Epithelial cell of proximal tubule (primary cell): ENCODE data around the gene APOBR. TPM values are rescaled to one million over a fixed set of nuclear protein-coding genes. Genes with fewer than 3 reads are reported as not detected.
"Not testable (repeated sequence)": the region's sequence is repeated elsewhere in the genome, so short reads cannot be mapped to it uniquely, and the experiment has no call there.

Experiments
- DNase-seq: peaks from one replicate; pipeline ENCODE4 v3.0.0-alpha.2; 2011; ENCODE audit warnings: low read depth
- H3K4me3 ChIP-seq: 2 replicates; pipeline ENCODE4 v1.5.1; 2011; ENCODE audit warnings: low read depth, mild to moderate bottlenecking, low read length
- CTCF ChIP-seq: conservative IDR thresholded peaks from 2 replicates; pipeline ENCODE4 v1.5.1; 2012; ENCODE audit warnings: low read depth, mild to moderate bottlenecking, low read length
- total RNA-seq: library from RNA; depleted of rRNA; stranded (reverse); fragments of >200 nt; gene quantifications from 2 replicates; pipeline ENCODE4 v1.2.3, GENCODE V29; 2015

Gene APOBR
- total RNA-seq, 1 donor from 2014 or later = not detected

- DNase-seq = peak; percentile 71
- no peak for TF ChIP-seq CTCF
- H3K4me3 ChIP-seq = peak within 1 kb of the TSS; percentile 60
These were observed 44.5 kb downstream of the APOBR start, which contains the start of gene NUPR1 for GRCh38 chr16:28538733-28539596. Gene NUPR1 (minus strand): TSS chr16:28538974. CDS start chr16:28538907, 67 bp downstream.

GRCh38 chr16:28540346-28540745, 45.9 kb downstream of the APOBR start:
- no peak for DNase-seq
- H3K4me3 ChIP-seq = no peak overlapping the region
- no peak for TF ChIP-seq CTCF

GRCh38 chr16:28542646-28543045, 48.2 kb downstream of the APOBR start:
- DNase-seq = no peak
- TF ChIP-seq CTCF = no peak
- no peak overlapping the region for H3K4me3 ChIP-seq

GRCh38 chr16:28543072-28543471, 48.6 kb downstream of the APOBR start:
- TF ChIP-seq CTCF = no peak

GRCh38 chr16:28544998-28545397, 50.6 kb downstream of the APOBR start:
- TF ChIP-seq CTCF = no peak
- no peak for DNase-seq
- H3K4me3 ChIP-seq = no peak overlapping the region

More at GRCh38 chr16:28543072-28543471, 48.6 kb downstream of the APOBR start:
- H3K4me3 ChIP-seq = peak overlapping the region; percentile 18
- DNase-seq = no peak

- H3K4me3 ChIP-seq, DNase-seq: not testable (repeated sequence)
These were observed 51.5 kb downstream of the APOBR start for GRCh38 chr16:28545964-28546363.

- no peak for TF ChIP-seq CTCF
- H3K4me3 ChIP-seq = no peak overlapping the region
- no peak for DNase-seq
These were observed 52.2 kb downstream of the APOBR start for GRCh38 chr16:28546626-28547025.
